ENCODE data around the gene CYREN. TPM values are rescaled to one million over a fixed set of nuclear protein-coding genes. Genes with fewer than 3 reads are reported as not detected.

CYREN gene
- total and polyA plus RNA-seq, 2 of the 13 experiments (the other 11 are each of a cell fraction or from before 2014, with no cell fraction given) = 20.7 to 60.7 TPM

DNA sequence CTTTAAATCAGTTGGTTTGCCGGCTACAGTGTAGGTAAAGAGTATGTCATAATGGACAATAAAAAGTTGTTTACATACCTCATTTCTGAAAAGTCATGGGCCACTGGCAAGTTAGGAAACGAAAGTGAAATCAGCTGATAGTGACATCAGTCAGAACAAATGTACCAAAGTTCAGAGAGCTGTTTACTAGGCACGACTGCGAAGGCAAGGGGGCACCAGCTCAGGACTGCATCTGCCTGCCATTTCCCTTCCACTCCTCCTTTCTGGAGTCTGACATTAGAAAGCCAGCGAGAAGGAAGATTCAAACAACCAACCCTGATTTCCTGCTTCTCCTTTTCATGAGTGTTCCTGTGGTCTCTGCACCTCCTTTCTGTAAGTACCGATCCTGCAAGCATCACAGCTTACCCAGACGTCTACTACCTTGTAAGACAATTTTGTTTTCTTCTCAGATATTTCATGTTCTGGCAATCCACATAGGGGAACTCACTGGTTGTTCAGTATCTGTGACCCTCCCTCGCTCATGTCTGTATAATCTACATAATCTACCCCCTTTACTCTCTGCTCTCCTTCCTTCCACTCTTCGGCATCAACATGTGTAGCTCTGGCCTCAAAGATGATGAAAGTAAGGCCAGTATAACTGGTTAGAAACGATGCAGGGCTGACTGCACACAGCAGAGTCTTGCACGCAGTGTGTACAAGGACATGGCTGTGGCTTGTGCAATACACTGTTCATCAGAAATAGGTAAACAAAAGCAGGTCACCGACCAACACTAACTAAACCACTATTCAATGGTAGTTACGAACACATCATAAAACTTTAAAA, 22.4 kb downstream of the CYREN start, which contains the start of gene TMEM140 (continued):
- TF ChIP-seq, protein P1, sequence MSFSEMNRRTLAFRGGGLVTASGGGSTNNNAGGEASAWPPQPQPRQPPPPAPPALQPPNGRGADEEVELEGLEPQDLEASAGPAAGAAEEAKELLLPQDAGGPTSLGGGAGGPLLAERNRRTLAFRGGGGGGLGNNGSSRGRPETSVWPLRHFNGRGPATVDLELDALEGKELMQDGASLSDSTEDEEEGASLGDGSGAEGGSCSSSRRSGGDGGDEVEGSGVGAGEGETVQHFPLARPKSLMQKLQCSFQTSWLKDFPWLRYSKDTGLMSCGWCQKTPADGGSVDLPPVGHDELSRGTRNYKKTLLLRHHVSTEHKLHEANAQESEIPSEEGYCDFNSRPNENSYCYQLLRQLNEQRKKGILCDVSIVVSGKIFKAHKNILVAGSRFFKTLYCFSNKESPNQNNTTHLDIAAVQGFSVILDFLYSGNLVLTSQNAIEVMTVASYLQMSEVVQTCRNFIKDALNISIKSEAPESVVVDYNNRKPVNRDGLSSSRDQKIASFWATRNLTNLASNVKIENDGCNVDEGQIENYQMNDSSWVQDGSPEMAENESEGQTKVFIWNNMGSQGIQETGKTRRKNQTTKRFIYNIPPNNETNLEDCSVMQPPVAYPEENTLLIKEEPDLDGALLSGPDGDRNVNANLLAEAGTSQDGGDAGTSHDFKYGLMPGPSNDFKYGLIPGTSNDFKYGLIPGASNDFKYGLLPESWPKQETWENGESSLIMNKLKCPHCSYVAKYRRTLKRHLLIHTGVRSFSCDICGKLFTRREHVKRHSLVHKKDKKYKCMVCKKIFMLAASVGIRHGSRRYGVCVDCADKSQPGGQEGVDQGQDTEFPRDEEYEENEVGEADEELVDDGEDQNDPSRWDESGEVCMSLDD (CRISPR knock-in tag; IDR thresholded peaks at IDR 0.05; ENCODE audit: borderline replicate concordance) = no peak
- TF ChIP-seq ZBTB3 (CRISPR knock-in tag; IDR thresholded peaks at IDR 0.05; ENCODE audit: borderline replicate concordance, low read depth) (no peak), SOX6 (IDR thresholded peaks at IDR 0.05) (no peak), SOX6 (CRISPR knock-in tag; IDR thresholded peaks at IDR 0.05) (peak; percentile 76), PHF21A (CRISPR knock-in tag; IDR thresholded peaks at IDR 0.05) (peak; percentile 50), GABPA (IDR thresholded peaks at IDR 0.05; ENCODE audit: low read depth, low read length) (no peak), GABPA (CRISPR knock-in tag; IDR thresholded peaks at IDR 0.05; ENCODE audit: low read depth) (peak; percentile 37; the same call in 1 of the 2 replicates), RBM39 (IDR thresholded peaks at IDR 0.05; ENCODE audit: low read depth, low read length, poor library complexity, severe bottlenecking) (no peak), HMGA1 (CRISPR knock-in tag; conservative IDR thresholded peaks at IDR 0.05) (no peak)
- TF ChIP-seq, protein P2, sequence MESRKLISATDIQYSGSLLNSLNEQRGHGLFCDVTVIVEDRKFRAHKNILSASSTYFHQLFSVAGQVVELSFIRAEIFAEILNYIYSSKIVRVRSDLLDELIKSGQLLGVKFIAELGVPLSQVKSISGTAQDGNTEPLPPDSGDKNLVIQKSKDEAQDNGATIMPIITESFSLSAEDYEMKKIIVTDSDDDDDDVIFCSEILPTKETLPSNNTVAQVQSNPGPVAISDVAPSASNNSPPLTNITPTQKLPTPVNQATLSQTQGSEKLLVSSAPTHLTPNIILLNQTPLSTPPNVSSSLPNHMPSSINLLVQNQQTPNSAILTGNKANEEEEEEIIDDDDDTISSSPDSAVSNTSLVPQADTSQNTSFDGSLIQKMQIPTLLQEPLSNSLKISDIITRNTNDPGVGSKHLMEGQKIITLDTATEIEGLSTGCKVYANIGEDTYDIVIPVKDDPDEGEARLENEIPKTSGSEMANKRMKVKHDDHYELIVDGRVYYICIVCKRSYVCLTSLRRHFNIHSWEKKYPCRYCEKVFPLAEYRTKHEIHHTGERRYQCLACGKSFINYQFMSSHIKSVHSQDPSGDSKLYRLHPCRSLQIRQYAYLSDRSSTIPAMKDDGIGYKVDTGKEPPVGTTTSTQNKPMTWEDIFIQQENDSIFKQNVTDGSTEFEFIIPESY (CRISPR knock-in tag; IDR thresholded peaks at IDR 0.05) = peak; percentile 72
- TF ChIP-seq, protein P3, sequence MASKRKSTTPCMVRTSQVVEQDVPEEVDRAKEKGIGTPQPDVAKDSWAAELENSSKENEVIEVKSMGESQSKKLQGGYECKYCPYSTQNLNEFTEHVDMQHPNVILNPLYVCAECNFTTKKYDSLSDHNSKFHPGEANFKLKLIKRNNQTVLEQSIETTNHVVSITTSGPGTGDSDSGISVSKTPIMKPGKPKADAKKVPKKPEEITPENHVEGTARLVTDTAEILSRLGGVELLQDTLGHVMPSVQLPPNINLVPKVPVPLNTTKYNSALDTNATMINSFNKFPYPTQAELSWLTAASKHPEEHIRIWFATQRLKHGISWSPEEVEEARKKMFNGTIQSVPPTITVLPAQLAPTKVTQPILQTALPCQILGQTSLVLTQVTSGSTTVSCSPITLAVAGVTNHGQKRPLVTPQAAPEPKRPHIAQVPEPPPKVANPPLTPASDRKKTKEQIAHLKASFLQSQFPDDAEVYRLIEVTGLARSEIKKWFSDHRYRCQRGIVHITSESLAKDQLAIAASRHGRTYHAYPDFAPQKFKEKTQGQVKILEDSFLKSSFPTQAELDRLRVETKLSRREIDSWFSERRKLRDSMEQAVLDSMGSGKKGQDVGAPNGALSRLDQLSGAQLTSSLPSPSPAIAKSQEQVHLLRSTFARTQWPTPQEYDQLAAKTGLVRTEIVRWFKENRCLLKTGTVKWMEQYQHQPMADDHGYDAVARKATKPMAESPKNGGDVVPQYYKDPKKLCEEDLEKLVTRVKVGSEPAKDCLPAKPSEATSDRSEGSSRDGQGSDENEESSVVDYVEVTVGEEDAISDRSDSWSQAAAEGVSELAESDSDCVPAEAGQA (IDR thresholded peaks at IDR 0.05; ENCODE audit: low read depth) = no peak
- TF ChIP-seq, protein P3 (CRISPR knock-in tag; IDR thresholded peaks at IDR 0.05; ENCODE audit: borderline replicate concordance) = no peak
- TF ChIP-seq, protein P4, sequence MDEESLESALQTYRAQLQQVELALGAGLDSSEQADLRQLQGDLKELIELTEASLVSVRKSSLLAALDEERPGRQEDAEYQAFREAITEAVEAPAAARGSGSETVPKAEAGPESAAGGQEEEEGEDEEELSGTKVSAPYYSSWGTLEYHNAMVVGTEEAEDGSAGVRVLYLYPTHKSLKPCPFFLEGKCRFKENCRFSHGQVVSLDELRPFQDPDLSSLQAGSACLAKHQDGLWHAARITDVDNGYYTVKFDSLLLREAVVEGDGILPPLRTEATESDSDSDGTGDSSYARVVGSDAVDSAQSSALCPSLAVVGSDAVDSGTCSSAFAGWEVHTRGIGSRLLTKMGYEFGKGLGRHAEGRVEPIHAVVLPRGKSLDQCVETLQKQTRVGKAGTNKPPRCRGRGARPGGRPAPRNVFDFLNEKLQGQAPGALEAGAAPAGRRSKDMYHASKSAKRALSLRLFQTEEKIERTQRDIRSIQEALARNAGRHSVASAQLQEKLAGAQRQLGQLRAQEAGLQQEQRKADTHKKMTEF (CRISPR knock-in tag; IDR thresholded peaks at IDR 0.05) = peak; percentile 75
- TF ChIP-seq, protein P5, sequence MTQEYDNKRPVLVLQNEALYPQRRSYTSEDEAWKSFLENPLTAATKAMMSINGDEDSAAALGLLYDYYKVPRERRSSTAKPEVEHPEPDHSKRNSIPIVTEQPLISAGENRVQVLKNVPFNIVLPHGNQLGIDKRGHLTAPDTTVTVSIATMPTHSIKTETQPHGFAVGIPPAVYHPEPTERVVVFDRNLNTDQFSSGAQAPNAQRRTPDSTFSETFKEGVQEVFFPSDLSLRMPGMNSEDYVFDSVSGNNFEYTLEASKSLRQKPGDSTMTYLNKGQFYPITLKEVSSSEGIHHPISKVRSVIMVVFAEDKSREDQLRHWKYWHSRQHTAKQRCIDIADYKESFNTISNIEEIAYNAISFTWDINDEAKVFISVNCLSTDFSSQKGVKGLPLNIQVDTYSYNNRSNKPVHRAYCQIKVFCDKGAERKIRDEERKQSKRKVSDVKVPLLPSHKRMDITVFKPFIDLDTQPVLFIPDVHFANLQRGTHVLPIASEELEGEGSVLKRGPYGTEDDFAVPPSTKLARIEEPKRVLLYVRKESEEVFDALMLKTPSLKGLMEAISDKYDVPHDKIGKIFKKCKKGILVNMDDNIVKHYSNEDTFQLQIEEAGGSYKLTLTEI (CRISPR knock-in tag; conservative IDR thresholded peaks at IDR 0.05) = no peak
